BLaER1 (cell line): ENCODE results near the gene JARID2.
A peak's percentile ranks its signal among the peaks of the same experiment; 100 is the strongest.

Experiments
- H3K27ac ChIP-seq: shearing (Covaris generic); formaldehyde crosslinking; 2 replicates; pipeline ENCODE4 v1.8.1; 2022
- H3K27me3 ChIP-seq: shearing (Covaris generic); formaldehyde crosslinking; 2 replicates; pipeline ENCODE4 v1.8.1; 2022
- H3K36me3 ChIP-seq: shearing (Covaris generic); formaldehyde crosslinking; 2 replicates; pipeline ENCODE4 v1.8.1; 2022
- H3K4me1 ChIP-seq: shearing (Covaris generic); formaldehyde crosslinking; 2 replicates; pipeline ENCODE4 v1.8.1; 2022
- H3K4me2 ChIP-seq: shearing (Covaris generic); formaldehyde crosslinking; 2 replicates; pipeline ENCODE4 v1.8.1; 2022
- H3K4me3 ChIP-seq: shearing (Covaris generic); formaldehyde crosslinking; 2 replicates; pipeline ENCODE4 v1.8.1; 2022
- H3K9ac ChIP-seq: shearing (Covaris generic); formaldehyde crosslinking; 2 replicates; pipeline ENCODE4 v1.8.1; 2022
- H3K9me3 ChIP-seq: shearing (Covaris generic); formaldehyde crosslinking; 2 replicates; pipeline ENCODE4 v1.8.1; 2022
- H4K20me1 ChIP-seq: shearing (Covaris generic); formaldehyde crosslinking; 2 replicates; pipeline ENCODE4 v1.8.1; 2022
- Cebpa-rat ChIP-seq: shearing (Covaris generic); IDR thresholded peaks from 2 replicates; pipeline ENCODE4 v1.8.1; 2022

The JARID2 gene

GRCh38 chr6:15336900-15337560 is 91.2 kb downstream of the JARID2 start:
- no peak overlapping the region for H3K4me3 ChIP-seq
- peaks cover 99% of the 10 kb centered on the region for H4K20me1 ChIP-seq
- H3K4me1 ChIP-seq: peaks cover 77% of the 10 kb centered on the region

GRCh38 chr6:15337582-15337981 is 91.7 kb downstream of the JARID2 start:
- H3K4me1 ChIP-seq: peaks cover 80% of the 10 kb centered on the region
- no peak overlapping the region for H3K9ac ChIP-seq
- no peaks in the 10 kb centered on the region for H3K9me3 ChIP-seq
- peaks cover 18% of the 10 kb centered on the region; the same call in 1 of the 2 replicates for H3K36me3 ChIP-seq
- peak overlapping the region; percentile 82 for H3K4me2 ChIP-seq
- H3K4me3 ChIP-seq: no peak overlapping the region
- H4K20me1 ChIP-seq: peaks cover 99% of the 10 kb centered on the region
- no peak for TF ChIP-seq Cebpa-rat
- peak overlapping the region; percentile 56; the same call in 1 of the 2 replicates for H3K27ac ChIP-seq
- H3K27me3 ChIP-seq: no peaks in the 10 kb centered on the region

More at GRCh38 chr6:15336900-15337560, 91.2 kb downstream of the JARID2 start:
- H3K27me3 ChIP-seq: no peaks in the 10 kb centered on the region
- peaks cover 15% of the 10 kb centered on the region; the same call in 1 of the 2 replicates for H3K36me3 ChIP-seq
- H3K9ac ChIP-seq: peak overlapping the region; percentile 28; the same call in 1 of the 2 replicates
- H3K4me2 ChIP-seq: peak overlapping the region; percentile 82
- H3K27ac ChIP-seq: peak overlapping the region; percentile 56
- no peak for TF ChIP-seq Cebpa-rat
- no peaks in the 10 kb centered on the region for H3K9me3 ChIP-seq

- H3K4me2 ChIP-seq: peak overlapping the region; percentile 0; the same call in 1 of the 2 replicates
- TF ChIP-seq Cebpa-rat: no peak
- H4K20me1 ChIP-seq: peaks cover 99% of the 10 kb centered on the region
- peaks cover 89% of the 10 kb centered on the region for H3K4me1 ChIP-seq
- peaks cover 18% of the 10 kb centered on the region; the same call in 1 of the 2 replicates for H3K36me3 ChIP-seq
- H3K9ac ChIP-seq: no peak overlapping the region
- H3K4me3 ChIP-seq: no peak overlapping the region
- 0 out of 2 replicates have a peak overlapping the region, but pooled peaks have one; percentile 31 for H3K27ac ChIP-seq
- no peaks in the 10 kb centered on the region for H3K9me3 ChIP-seq
- no peaks in the 10 kb centered on the region for H3K27me3 ChIP-seq
Observed at GRCh38 chr6:15338476-15338875, 92.6 kb downstream of the JARID2 start.

- Histone ChIP-seq H3K27ac (no peak overlapping the region), H4K20me1 (peaks cover 99% of the 10 kb centered on the region), H3K4me1 (peaks cover 95% of the 10 kb centered on the region), H3K9ac (no peak overlapping the region), H3K36me3 (peaks cover 18% of the 10 kb centered on the region; the same call in 1 of the 2 replicates), H3K4me2 (no peak overlapping the region), H3K9me3 (no peaks in the 10 kb centered on the region), H3K27me3 (no peaks in the 10 kb centered on the region), H3K4me3 (no peak overlapping the region)
- TF ChIP-seq Cebpa-rat: no peak
Observed at GRCh38 chr6:15339081-15339480, 93.2 kb downstream of the JARID2 start.

DNA sequence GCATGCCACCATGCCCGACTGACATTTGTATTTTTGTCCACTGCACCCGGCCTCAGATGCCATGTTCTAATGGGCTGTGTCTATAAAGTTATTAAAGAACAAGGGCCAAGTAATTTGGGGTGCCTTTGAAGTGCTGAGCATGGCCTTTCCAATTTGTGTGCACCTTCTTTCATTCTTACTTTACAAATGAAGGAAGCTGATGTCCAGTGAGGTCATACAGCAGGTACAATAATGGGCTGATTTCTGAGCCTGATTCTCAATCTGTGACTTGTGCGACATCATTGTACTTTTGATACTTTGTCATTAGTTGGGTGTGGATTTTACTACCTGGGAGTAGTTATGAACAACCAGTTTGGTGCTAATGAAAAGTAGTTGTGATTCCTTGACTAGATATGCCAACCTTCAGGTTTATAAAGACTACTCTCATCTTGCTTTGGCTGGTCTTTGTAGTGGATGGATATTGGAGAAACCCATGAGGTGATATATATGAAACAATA is 94.3 kb downstream of the JARID2 start:
- TF ChIP-seq Cebpa-rat: no peak
- no peaks in the 10 kb centered on the region for H3K27me3 ChIP-seq
- H3K27ac ChIP-seq: no peak overlapping the region
- H3K9me3 ChIP-seq: no peaks in the 10 kb centered on the region
- peak overlapping the region; percentile 62 for H3K4me2 ChIP-seq
- peaks cover 18% of the 10 kb centered on the region; the same call in 1 of the 2 replicates for H3K36me3 ChIP-seq
- no peak overlapping the region for H3K9ac ChIP-seq
- H4K20me1 ChIP-seq: peaks cover 99% of the 10 kb centered on the region
- peaks cover 90% of the 10 kb centered on the region for H3K4me1 ChIP-seq
- H3K4me3 ChIP-seq: no peak overlapping the region

GRCh38 chr6:15340775-15341174 is 94.9 kb downstream of the JARID2 start:
- peak overlapping the region; percentile 62 for H3K4me2 ChIP-seq
- H3K36me3 ChIP-seq: peaks cover 18% of the 10 kb centered on the region; the same call in 1 of the 2 replicates
- H3K9ac ChIP-seq: 0 out of 2 replicates have a peak overlapping the region, but pooled peaks have one; percentile 13
- no peaks in the 10 kb centered on the region for H3K9me3 ChIP-seq
- TF ChIP-seq Cebpa-rat: no peak
- peaks cover 90% of the 10 kb centered on the region for H3K4me1 ChIP-seq
- H4K20me1 ChIP-seq: peaks cover 99% of the 10 kb centered on the region
- no peak overlapping the region for H3K4me3 ChIP-seq
- peak overlapping the region; percentile 27; the same call in 1 of the 2 replicates for H3K27ac ChIP-seq
- no peaks in the 10 kb centered on the region for H3K27me3 ChIP-seq

DNA sequence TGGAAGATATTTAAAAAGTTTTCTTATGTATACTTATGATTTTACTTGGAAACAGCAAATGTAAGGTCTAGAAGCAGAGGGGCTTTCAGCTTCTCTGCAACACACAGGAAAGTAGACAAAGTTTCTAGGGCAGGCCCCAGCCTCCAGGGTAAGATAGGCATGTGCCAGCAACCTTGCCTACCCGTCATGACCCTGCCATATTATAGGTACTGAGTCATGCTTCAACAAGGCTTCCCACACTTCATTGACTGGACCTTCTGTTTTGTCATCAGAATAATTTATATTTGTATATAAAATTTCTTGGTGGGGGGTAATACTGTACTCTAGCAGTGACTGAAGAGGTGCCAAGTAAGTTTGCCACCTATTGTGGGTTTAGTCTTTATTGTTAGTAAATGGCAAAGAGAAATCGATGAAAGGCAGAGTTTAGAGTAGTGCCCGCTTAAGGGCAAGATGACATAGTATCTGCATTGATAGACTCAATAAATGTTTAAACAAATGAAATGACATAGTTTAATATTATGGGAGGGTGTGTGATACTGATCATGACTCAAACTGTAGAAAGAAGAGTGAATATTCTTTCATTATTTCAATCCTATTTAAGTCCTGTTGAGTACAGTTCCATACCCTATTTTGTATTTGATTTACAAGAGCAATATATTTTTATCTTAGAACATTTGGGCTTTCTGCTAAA is 95.6 kb downstream of the JARID2 start:
- TF ChIP-seq Cebpa-rat: no peak
- peaks cover 18% of the 10 kb centered on the region; the same call in 1 of the 2 replicates for H3K36me3 ChIP-seq
- peaks cover 90% of the 10 kb centered on the region for H3K4me1 ChIP-seq
- no peak overlapping the region for H3K4me3 ChIP-seq
- H3K27me3 ChIP-seq: no peaks in the 10 kb centered on the region
- no peak overlapping the region for H3K9ac ChIP-seq
- peak overlapping the region; percentile 62 for H3K4me2 ChIP-seq
- no peaks in the 10 kb centered on the region for H3K9me3 ChIP-seq
- no peak overlapping the region for H3K27ac ChIP-seq
- H4K20me1 ChIP-seq: peaks cover 99% of the 10 kb centered on the region

DNA sequence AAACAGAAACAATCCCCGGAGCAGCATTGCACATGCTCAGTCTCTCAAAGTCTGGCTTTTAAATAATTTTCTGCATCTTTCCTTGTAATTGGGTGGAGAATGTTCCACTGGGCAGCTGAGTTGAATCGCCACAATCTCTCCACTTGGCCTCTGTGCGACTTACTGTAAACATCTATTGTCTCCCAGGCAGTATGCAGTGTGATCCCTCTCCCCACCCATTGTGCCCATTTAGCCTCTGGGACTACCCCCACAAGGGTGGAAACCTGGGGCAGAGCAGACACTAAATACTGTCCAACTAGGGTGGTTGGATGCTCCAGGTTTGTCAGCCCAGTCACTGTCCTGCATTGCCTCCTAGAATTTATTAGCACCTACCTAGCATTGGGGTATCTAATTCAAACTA is 96.2 kb downstream of the JARID2 start:
- peaks cover 89% of the 10 kb centered on the region for H3K4me1 ChIP-seq
- H3K9me3 ChIP-seq: no peaks in the 10 kb centered on the region
- H3K4me2 ChIP-seq: no peak overlapping the region
- H4K20me1 ChIP-seq: peaks cover 99% of the 10 kb centered on the region
- H3K36me3 ChIP-seq: peaks cover 18% of the 10 kb centered on the region; the same call in 1 of the 2 replicates
- TF ChIP-seq Cebpa-rat: no peak
- H3K27ac ChIP-seq: no peak overlapping the region
- no peak overlapping the region for H3K4me3 ChIP-seq
- H3K27me3 ChIP-seq: no peaks in the 10 kb centered on the region
- no peak overlapping the region for H3K9ac ChIP-seq

DNA sequence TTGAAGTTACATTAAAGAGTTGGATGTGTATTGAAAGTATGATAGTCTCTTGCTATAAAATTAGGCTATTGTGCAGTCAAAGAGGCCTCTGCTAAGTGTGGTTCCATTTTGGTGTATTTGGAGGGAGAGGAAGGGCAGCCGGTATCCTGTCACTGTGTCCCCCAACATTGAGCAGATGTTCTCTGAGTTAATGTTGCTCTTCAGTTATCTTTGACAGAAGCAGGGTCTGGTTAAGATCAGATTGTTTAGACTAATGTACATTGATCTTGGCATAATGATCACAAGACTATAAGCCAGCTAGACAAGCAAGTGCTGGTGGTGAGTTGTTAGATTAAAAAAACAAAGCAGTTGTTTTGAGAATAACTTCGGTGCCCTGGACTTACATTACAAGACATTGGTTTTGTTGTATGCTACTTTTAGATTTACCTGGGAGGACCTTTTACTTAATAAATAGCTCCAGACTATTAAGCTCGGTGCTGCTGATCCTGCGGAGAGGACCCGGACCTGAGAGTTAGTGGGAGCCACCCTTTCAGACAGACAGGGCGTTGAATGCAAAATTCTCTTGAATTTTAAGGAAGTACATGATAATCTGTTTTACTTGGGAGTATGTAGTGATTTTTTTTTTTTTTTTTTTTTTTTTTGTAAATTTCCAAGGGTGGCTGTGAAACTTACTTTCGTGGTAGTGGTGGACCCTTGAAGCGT is 97.8 kb downstream of the JARID2 start:
- Histone ChIP-seq H4K20me1 (peaks cover 99% of the 10 kb centered on the region), H3K27me3 (no peaks in the 10 kb centered on the region), H3K4me3 (no peak overlapping the region), H3K4me1 (peaks cover 77% of the 10 kb centered on the region), H3K9ac (no peak overlapping the region), H3K27ac (no peak overlapping the region), H3K4me2 (peak overlapping the region; percentile 36), H3K9me3 (no peaks in the 10 kb centered on the region), H3K36me3 (peaks cover 9% of the 10 kb centered on the region; the same call in 1 of the 2 replicates)
- no peak for TF ChIP-seq Cebpa-rat
